ENCODE results near the gene CHGA. TPM values are rescaled to one million over a fixed set of nuclear protein-coding genes. Genes with fewer than 3 reads are reported as not detected.

CHGA gene
- total RNA-seq, 1 donor from 2014 or later = not detected

DNA sequence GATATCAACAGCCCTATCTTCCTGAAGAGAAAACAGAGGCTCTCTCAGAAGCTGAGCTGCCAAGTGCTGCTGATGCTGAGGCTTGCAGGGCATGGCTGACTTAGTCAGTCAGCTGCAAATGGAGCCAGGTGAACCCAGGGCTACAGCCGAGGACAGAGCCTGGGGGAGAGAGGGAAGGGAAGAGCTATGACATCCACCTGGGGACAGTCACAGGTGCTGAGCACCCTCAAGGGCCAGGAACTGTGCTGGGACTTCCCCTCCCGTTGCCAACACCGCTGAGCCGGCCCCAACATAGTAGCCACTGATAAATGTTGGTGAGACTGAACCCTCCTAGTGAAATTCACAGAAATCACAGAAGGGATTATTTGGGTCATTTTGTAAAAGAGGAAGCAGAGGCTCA is 6.7 kb upstream of the CHGA start:
- ChIA-PET CTCF (no interaction called here), POLR2A (no interaction called here)
- no peaks in the 10 kb centered on the region for H3K9me3 Mint-ChIP-seq
- no peaks in the 10 kb centered on the region for H3K36me3 Mint-ChIP-seq (ENCODE audit: low read depth)
- H3K4me3 Mint-ChIP-seq = no peak overlapping the region
- intact Hi-C loops (cut with micrococcal nuclease) = no loop called here
- no peak overlapping the region for H3K27ac Mint-ChIP-seq
- H3K4me1 Mint-ChIP-seq = no peaks in the 10 kb centered on the region
- TF ChIP-seq CTCF (IDR thresholded peaks at IDR 0.05) = no peak
- H3K27me3 Mint-ChIP-seq = peaks cover 12% of the 10 kb centered on the region
- DNase-seq = no peak
- no peak for ATAC-seq (ENCODE audit: low read depth)

- peaks cover 20% of the 10 kb centered on the region for H3K27me3 Mint-ChIP-seq
- TF ChIP-seq CTCF (IDR thresholded peaks at IDR 0.05) = no peak
- intact Hi-C loops (cut with micrococcal nuclease) = no loop called here
- no peaks in the 10 kb centered on the region for H3K9me3 Mint-ChIP-seq
- H3K4me3 Mint-ChIP-seq = no peak overlapping the region
- no peaks in the 10 kb centered on the region for H3K4me1 Mint-ChIP-seq
- H3K36me3 Mint-ChIP-seq (ENCODE audit: low read depth) = no peaks in the 10 kb centered on the region
- ATAC-seq (ENCODE audit: low read depth) (no peak), DNase-seq (no peak)
- no peak overlapping the region for H3K27ac Mint-ChIP-seq
- CTCF ChIA-PET = no interaction called here
- POLR2A ChIA-PET = no interaction called here
Measured at GRCh38 chr14:92917041-92917940, 5.7 kb upstream of the CHGA start.

DNA sequence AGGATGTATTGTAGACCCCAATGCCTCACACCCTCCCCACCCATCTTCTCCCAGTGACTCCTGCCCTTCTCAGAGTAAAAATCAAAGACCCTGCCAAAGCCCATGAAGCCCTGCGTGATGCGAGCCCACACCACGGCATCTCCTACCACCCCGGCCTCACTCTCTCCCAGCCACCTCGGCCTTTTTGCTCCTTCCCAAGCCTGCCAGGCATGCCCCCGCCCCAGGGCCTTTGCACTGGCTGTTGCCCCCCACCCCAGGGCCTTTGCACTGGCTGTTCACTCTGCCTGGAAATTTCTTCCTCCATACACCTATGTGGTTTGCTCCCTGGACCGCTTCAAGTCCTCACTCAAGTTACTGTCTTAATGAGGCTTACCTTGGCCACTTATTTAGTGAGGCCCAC is 5.0 kb upstream of the CHGA start:
- no peaks in the 10 kb centered on the region for H3K9me3 Mint-ChIP-seq
- DNase-seq (no peak), ATAC-seq (ENCODE audit: low read depth) (no peak)
- H3K4me3 Mint-ChIP-seq = no peak overlapping the region
- CTCF ChIA-PET = no interaction called here
- H3K4me1 Mint-ChIP-seq = peaks cover 4% of the 10 kb centered on the region
- H3K27me3 Mint-ChIP-seq = peaks cover 25% of the 10 kb centered on the region
- H3K36me3 Mint-ChIP-seq (ENCODE audit: low read depth) = no peaks in the 10 kb centered on the region
- intact Hi-C loops (cut with micrococcal nuclease) = no loop called here
- no peak for TF ChIP-seq CTCF (IDR thresholded peaks at IDR 0.05)
- POLR2A ChIA-PET = interaction anchor here (0.7 kb wide), 1 partner anchor 14 kb away, joined by 3 read pairs; no protein-coding TSS in a partner anchor
- no peak overlapping the region for H3K27ac Mint-ChIP-seq

- H3K27me3 Mint-ChIP-seq = peaks cover 21% of the 10 kb centered on the region
- H3K36me3 Mint-ChIP-seq (ENCODE audit: low read depth) = no peaks in the 10 kb centered on the region
- H3K27ac Mint-ChIP-seq = no peak overlapping the region
- no peak for TF ChIP-seq CTCF (IDR thresholded peaks at IDR 0.05)
- intact Hi-C loops (cut with micrococcal nuclease) = no loop called here
- DNase-seq (no peak), ATAC-seq (ENCODE audit: low read depth) (no peak)
- H3K9me3 Mint-ChIP-seq = no peaks in the 10 kb centered on the region
- CTCF ChIA-PET = no interaction called here
- POLR2A ChIA-PET = no interaction called here
- H3K4me3 Mint-ChIP-seq = no peak overlapping the region
- H3K4me1 Mint-ChIP-seq = peaks cover 15% of the 10 kb centered on the region
Measured at GRCh38 chr14:92920001-92920400, 2.9 kb upstream of the CHGA start.

DNA sequence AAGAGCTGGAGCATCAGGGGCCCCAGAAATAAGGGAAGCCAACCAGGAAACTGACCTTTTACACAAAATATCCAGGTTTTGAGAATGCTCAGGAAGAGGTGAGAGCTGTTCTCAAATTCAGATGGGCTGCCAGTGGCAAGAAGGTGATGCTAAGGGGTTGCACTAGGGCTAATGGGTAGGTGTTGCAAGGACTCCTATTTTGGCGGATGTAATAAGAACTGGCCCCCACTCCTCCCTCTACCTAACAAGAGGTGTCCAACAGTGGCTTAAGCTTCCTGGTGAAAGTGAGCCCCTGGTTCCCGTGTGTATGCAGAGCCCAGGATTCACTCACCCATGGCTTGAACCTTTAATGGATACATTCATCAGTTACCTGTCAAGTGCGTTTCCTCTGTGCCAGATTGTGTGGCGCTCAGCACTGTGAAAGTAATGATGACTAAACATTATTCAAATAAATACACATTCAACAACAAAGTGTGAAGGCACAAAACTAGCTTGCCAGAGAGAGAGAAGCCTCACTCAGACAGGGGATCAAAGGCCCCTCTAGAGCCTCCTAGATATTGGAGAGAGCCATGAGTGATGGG is 705 bp upstream of the CHGA start:
- ATAC-seq (ENCODE audit: low read depth) = no peak
- intact Hi-C loops (cut with micrococcal nuclease) = no loop called here
- DNase-seq = no peak
- no peak for TF ChIP-seq CTCF (IDR thresholded peaks at IDR 0.05)
- no peaks in the 10 kb centered on the region for H3K36me3 Mint-ChIP-seq (ENCODE audit: low read depth)
- H3K27me3 Mint-ChIP-seq = peaks cover 20% of the 10 kb centered on the region
- peaks cover 15% of the 10 kb centered on the region for H3K4me1 Mint-ChIP-seq
- ChIA-PET POLR2A (no interaction called here), CTCF (no interaction called here)
- no peak overlapping the region for H3K27ac Mint-ChIP-seq
- H3K9me3 Mint-ChIP-seq = no peaks in the 10 kb centered on the region
- H3K4me3 Mint-ChIP-seq = no peak overlapping the region

Measured in activated B cell treated with CpG ODN at 0.5 μM for 24 hours (primary cell).